Thoracic aorta (tissue), 2 donors: ENCODE measurements around the gene KCTD1. TPM values are rescaled to one million over a fixed set of nuclear protein-coding genes. Genes with fewer than 3 reads are reported as not detected.

Experiments used
- ATAC-seq: fragments of 150-250 bp; one replicate; pipeline ENCODE4 v1.8.0; 2017; ENCODE audit warnings: low read depth; ENCODE audit not compliant: insufficient number of reproducible peaks, low FRiP score
- DNase-seq: peaks from one replicate; pipeline ENCODE4 v3.0.0-alpha.2; 2020; ENCODE audit warnings: low spot score
- H3K27ac ChIP-seq, 2 donors: fragments of 200-600 bp; sonication (generic); 1 replicate in 1 of 2; 2 replicates in 1 of 2; pipeline ENCODE4 v1.5.1; 2016; ENCODE audit warnings: mild to moderate bottlenecking in 2 of 2, moderate library complexity in 2 of 2
- H3K27me3 ChIP-seq: fragments of 200-600 bp; sonication (generic); replicated peaks from 2 replicates; pipeline ENCODE4 v1.6.0; 2016; ENCODE audit warnings: mild to moderate bottlenecking; ENCODE audit not compliant: insufficient read depth
- H3K36me3 ChIP-seq: fragments of 200-600 bp; sonication (generic); one replicate; pipeline ENCODE4 v1.5.1; 2016
- H3K4me1 ChIP-seq, 2 donors: fragments of 200-600 bp; sonication (generic); 1 replicate in 1 of 2; 2 replicates in 1 of 2; pipeline versions ENCODE4 v1.5.1 to v1.6.0; 2016; ENCODE audit warnings: low read depth in 2 of 2, mild to moderate bottlenecking in 1 of 2; ENCODE audit not compliant: control insufficient read depth in 1 of 2
- H3K4me3 ChIP-seq: fragments of 200-600 bp; sonication (generic); 2 replicates; pipeline ENCODE4 v1.5.1; 2016; ENCODE audit warnings: mild to moderate bottlenecking
- H3K9me3 ChIP-seq: fragments of 200-600 bp; sonication (generic); 2 replicates; pipeline ENCODE4 v1.5.1; 2016
- total RNA-seq, 2 donors: library from RNA; depleted of rRNA; stranded (reverse); fragments of >200 nt; gene quantifications; one replicate each; pipeline versions ENCODE4 v1.1.0 to v1.2.3, GENCODE V29; 2016
- TF ChIP-seq, protein P1 (sequence below): fragments of 200-600 bp; sonication (generic); IDR thresholded peaks from one replicate; pipeline ENCODE4 v1.5.1; 2019; ENCODE audit warnings: antibody characterized with exemption

KCTD1 gene
- total RNA-seq, 2 donors from 2014 or later = 13.4 to 14.7 TPM

DNA sequence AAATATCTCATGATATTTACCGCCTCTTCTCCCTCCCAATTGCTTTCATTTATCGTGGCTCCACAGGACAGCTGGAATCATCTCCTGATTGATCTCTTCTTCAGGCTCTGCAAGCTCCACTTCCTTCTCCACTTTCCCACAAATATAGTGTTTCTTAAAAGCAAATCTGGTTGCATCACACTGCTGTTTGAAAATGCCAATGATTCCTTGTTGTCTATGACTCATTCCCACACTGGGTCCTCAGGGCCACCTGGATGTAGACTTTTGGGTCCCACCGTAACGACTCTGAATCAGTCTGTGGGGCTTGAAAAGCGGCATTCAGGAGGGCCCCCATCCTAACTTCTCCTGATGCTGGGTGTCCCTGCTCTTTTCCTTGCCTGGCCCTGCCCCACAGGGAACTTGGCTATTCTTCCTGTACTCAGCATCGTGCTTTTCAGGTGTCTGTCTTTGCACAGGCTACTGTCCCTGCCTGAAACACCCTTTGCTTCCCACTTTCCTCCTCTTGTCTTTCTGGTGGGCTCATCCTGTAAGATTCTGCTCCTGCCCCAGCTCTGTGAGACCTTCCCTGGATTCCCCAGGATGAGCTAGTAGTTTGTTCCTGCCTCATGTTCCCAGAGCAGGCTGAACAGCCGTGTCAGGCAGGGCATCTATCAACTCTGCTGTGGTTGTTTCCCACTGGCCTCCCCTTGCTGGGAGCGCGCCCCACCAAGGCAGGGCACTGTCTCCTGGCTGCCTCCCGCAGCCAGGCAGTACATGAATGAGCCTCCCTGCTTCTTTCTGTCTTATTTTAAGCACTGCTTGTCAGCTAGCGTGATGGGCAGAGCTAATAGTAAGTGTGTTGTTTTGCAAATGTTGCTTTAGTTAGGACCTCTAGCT lies 111.9 kb downstream of the KCTD1 start:
- no peak for DNase-seq
- no peak overlapping the region for H3K27ac ChIP-seq
- H3K9me3 ChIP-seq = no peaks in the 10 kb centered on the region
- no peaks in the 10 kb centered on the region for H3K36me3 ChIP-seq
- no peak for ATAC-seq
- no peak overlapping the region for H3K4me3 ChIP-seq
- H3K27me3 ChIP-seq = no peaks in the 10 kb centered on the region
- TF ChIP-seq, protein P1, sequence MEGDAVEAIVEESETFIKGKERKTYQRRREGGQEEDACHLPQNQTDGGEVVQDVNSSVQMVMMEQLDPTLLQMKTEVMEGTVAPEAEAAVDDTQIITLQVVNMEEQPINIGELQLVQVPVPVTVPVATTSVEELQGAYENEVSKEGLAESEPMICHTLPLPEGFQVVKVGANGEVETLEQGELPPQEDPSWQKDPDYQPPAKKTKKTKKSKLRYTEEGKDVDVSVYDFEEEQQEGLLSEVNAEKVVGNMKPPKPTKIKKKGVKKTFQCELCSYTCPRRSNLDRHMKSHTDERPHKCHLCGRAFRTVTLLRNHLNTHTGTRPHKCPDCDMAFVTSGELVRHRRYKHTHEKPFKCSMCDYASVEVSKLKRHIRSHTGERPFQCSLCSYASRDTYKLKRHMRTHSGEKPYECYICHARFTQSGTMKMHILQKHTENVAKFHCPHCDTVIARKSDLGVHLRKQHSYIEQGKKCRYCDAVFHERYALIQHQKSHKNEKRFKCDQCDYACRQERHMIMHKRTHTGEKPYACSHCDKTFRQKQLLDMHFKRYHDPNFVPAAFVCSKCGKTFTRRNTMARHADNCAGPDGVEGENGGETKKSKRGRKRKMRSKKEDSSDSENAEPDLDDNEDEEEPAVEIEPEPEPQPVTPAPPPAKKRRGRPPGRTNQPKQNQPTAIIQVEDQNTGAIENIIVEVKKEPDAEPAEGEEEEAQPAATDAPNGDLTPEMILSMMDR = no peak
- H3K4me1 ChIP-seq = peaks cover 0 to under 1% of the 10 kb centered on the region in 2 donors

DNA sequence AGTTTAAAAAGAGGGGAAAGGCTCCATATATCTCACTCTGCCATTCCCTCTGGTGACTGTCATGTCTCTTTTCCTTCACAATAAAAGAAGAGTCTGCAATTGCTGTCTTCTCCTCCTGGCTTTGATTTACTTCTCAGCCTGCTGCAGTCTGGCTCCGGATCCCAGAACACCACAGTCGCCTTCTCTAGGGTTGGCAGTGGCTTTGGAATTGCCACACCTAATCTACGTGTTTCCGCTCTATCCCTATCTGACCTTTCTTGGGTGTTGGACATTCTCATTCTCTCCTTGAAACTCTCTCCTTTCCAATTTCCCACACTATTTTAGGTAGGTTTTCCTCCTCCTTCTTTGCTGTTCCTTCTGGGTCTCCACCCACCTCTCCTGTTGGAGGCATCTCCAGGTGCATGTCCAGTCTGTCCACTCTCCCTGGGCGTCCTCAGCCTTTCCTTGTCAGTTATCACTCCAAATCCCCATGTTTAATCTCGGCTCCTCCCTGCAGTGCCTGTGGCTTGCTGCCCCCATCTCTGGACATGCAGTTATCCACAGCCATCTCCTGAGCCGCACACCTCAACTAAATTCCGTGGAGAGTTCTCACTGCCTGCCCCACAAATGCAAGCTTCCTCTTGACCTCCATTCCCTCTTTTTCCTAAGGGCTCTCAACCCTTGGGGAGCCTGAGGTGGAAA lies 112.8 kb downstream of the KCTD1 start:
- Histone ChIP-seq H3K9me3 (no peaks in the 10 kb centered on the region), H3K27ac (no peak overlapping the region), H3K36me3 (no peaks in the 10 kb centered on the region), H3K4me3 (no peak overlapping the region), H3K4me1 (no peaks in the 10 kb centered on the region), H3K27me3 (no peaks in the 10 kb centered on the region)
- ATAC-seq (no peak), DNase-seq (no peak)
- TF ChIP-seq, protein P1 = no peak

DNA sequence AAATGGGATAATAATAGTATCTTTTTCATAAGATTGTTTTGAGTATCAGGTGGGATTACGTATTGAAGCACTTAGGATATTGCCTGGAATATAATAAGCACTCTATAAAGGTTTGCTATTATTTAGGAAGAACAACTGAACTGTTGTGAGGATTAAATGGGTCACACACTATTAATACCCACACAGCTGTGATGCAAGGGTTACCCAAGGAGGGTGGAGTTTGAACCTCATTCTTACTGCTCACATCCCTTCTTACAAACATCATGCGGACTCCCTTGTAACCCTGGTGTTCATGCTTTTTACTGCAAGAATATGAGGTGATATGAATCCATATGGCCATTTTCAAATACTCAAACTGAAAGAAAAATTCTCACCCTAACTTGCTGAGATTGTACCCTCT lies 113.5 kb downstream of the KCTD1 start:
- TF ChIP-seq, protein P1 = no peak
- Histone ChIP-seq H3K4me3 (no peak overlapping the region), H3K27me3 (no peaks in the 10 kb centered on the region), H3K27ac (no peak overlapping the region), H3K4me1 (no peaks in the 10 kb centered on the region), H3K36me3 (no peaks in the 10 kb centered on the region), H3K9me3 (no peaks in the 10 kb centered on the region)
- ATAC-seq (no peak), DNase-seq (no peak)

DNA sequence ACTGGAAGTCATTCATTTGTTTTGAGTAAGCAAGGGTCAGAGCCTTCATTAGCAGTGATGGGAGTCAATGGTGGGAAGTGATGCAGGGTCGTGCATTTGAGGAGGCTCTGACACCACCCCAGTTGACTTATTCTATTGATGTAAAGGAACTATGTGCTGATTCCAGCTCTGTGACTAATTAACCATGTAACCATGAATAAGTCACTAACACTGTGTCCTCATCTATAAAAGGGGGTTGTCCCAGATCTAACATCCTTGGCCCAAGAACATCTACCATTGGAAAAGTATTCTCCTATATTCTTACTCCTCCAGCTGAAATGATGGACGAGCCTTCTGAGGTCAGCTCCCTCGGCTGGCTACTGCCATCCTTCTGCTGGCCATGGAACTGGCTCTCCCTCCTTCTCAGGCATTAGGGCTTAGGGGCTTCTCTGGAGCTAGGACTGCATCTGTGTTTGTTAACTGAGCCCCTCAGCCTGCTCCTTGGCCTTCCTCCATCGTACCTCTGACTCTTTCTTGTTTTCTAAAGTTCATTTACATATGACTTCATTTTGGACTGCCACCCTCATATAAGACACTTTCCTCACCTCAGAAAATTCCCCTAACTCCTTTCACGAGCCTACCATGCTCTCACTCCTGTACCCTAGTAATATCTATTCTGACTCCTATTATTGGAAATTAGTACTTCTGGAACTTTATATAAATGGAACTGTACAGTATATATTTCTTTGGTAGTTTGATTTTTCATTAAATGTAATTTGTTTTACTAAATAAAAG lies 115.5 kb downstream of the KCTD1 start:
- H3K27ac ChIP-seq = no peak overlapping the region
- no peaks in the 10 kb centered on the region for H3K36me3 ChIP-seq
- no peaks in the 10 kb centered on the region for H3K27me3 ChIP-seq
- DNase-seq (no peak), ATAC-seq (no peak)
- no peaks in the 10 kb centered on the region for H3K9me3 ChIP-seq
- TF ChIP-seq, protein P1 = no peak
- no peak overlapping the region for H3K4me3 ChIP-seq
- H3K4me1 ChIP-seq = no peaks in the 10 kb centered on the region
